Heart right ventricle (tissue), 16 donors: ENCODE data around the gene MME. TPM values are rescaled to one million over a fixed set of nuclear protein-coding genes. Genes with fewer than 3 reads are reported as not detected.

Source experiments
- ATAC-seq, 8 donors: fragments of 200-7000 bp; cut with Tn5 transposase; one replicate each; pipeline ENCODE4 v1.9.1; 2020; ENCODE audit warnings: mild to moderate bottlenecking in 8 of 8, moderate library complexity in 8 of 8, moderate number of reproducible peaks in 1 of 8
- DNase-seq, 2 donors: peaks; one replicate each; pipeline ENCODE4 v3.0.0-alpha.2; 2020
- H3K27ac ChIP-seq, 10 donors: fragments of 200-600 bp; sonication (generic) in 2 of 10; one replicate each; pipeline versions ENCODE4 v1.5.0 to v1.8.0; 2020 to 2022; ENCODE audit warnings: mild to moderate bottlenecking in 3 of 10
- H3K27me3 ChIP-seq, 7 donors: fragments of 200-600 bp; one replicate each; pipeline ENCODE4 v1.8.0; 2021 to 2022; ENCODE audit warnings: mild to moderate bottlenecking in 2 of 7
- H3K36me3 ChIP-seq, 9 donors: fragments of 200-600 bp; sonication (generic) in 1 of 9; one replicate each; pipeline versions ENCODE4 v1.5.0 to v1.8.0; 2020 to 2022; ENCODE audit warnings: mild to moderate bottlenecking in 2 of 9
- H3K4me1 ChIP-seq, 9 donors: fragments of 200-600 bp; sonication (generic) in 1 of 9; one replicate each; pipeline versions ENCODE4 v1.5.0 to v1.8.0; 2020 to 2022; ENCODE audit warnings: mild to moderate bottlenecking in 4 of 9
- H3K4me3 ChIP-seq, 10 donors: fragments of 200-600 bp; sonication (generic) in 2 of 10; one replicate each; pipeline versions ENCODE4 v1.5.0 to v1.8.0; 2020 to 2022; ENCODE audit warnings: mild to moderate bottlenecking in 7 of 10, moderate library complexity in 2 of 10
- H3K9me3 ChIP-seq, 11 donors: fragments of 200-600 bp in 10 of 11; sonication (generic) in 2 of 11; one replicate each; pipeline versions ENCODE4 v1.5.0 to v1.8.0; 2013 to 2022; ENCODE audit warnings: mild to moderate bottlenecking in 2 of 11, control low read depth in 1 of 11, moderate library complexity in 1 of 11
- WGBS, 2 donors: extraction: QIAGEN DNeasy Blood & Tissue Kit; methylation state at CpG; one replicate each; pipeline ENCODE4 v1.1.7; 2013; ENCODE audit warnings: inconsistent platforms in 1 of 2; 5-methylcytosine and 5-hydroxymethylcytosine counted together
- intact Hi-C, 10 donors: fragments of 100-400 bp; cut with DNase I; formaldehyde crosslinking; loops; one replicate each; pipeline versions ENCODE4 v1.11.1 to v1.14.2; 2022
- polyA plus RNA-seq, 2 donors: library from polyadenylated mRNA; stranded (reverse); fragments of 200-250 nt; gene quantifications; one replicate each; pipeline ENCODE4 v1.2.3, GENCODE V29; 2013
- total RNA-seq, 10 donors: library from RNA; stranded (reverse); fragmentation: NEBNext Ultra II Directional in 3 of 10; extraction: Animal tissue kit (Norgen Biotek cat#: 25700) in 3 of 10; gene quantifications; one replicate each; pipeline versions ENCODE4 v1.2.1 to v1.2.4, GENCODE V29; 2021 to 2023
- TF ChIP-seq, protein P1 (sequence below), 9 donors: fragments of 200-600 bp; sonication (generic) in 2 of 9; IDR thresholded peaks; one replicate each; pipeline versions ENCODE4 v1.5.0 to v1.8.0; 2021 to 2022; ENCODE audit warnings: antibody characterized with exemption in 9 of 9, mild to moderate bottlenecking in 5 of 9, moderate library complexity in 1 of 9
- donor health status: Arrhythmogenic right ventricular cardiomyopathy.
- donor health status: ischemic (EF 13 %, LVEDD 7.1; RV severe dilation, severe dysfunction).
- donor health status: healthy with polysubstance abuse.
- donor health status: DM: no; HTN: yes; CAD: no.
- donor health status: DM: no; HTN: no; CAD: no.
- donor health status: ischemic (EF 25% LVEDD 6.9; RV normal size, moderate dysfunction).
- donor health status: ischemic (EF 25% LVEDD 5.7; RV mildly dilated, moderate dysfunction).
- donor health status: healthy.
- donor health status: DM: yes; HTN: yes; CAD: no.
- donor health status: Ischemic cardiomyopathy.
- donor health status: ischemic (EF 35%, LVEDD 5.7; RV mildly dilated, moderate dysfunction).
- donor health status: nonischemic (EF 11% LVEDD 7.7; RV severe dilation, severe dysfunction).
- donor health status: DM: yes; HTN: yes; CAD: no.
- donor health status: PGD.
- donor health status: ischemic (EF 29% LVEDD 5.4; RV normal size, mild dysfunction).
- donor health status: nonischemic (EF 23%, LVEDD 6.1; RV moderate dilation, normal function).

The MME gene
- total and polyA plus RNA-seq, 12 donors: 1.8 to 10.5 (median 6.1) TPM

DNA sequence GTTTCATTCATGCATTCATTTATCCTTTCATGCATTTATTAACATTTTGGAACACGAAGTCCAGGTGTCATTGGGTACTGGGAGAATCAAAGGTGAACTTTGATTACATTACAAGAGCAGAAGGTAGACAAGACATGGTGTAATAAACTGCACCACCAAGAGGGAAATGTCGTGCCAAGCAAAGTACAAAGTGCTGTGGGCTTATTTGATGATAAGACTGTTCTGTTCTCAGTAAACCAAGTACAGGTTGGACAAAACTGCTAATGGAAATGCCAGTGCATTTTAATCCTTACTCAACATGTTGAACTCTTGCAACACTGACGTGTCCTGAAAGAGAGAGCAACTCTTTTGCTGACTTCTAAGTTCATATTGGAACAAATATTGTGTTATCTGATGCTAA lies 69.4 kb downstream of the MME start:
- ATAC-seq (no peak), DNase-seq (no peak)
- 68 to 72% methylated on average over 3 of the region's 3 CpGs for WGBS, 2 donors
- Histone ChIP-seq H3K4me3 (no peak overlapping the region), H3K36me3 (peaks cover 0 to 3% (median 0%) of the 10 kb centered on the region in 9 donors), H3K9me3 (no peaks in the 10 kb centered on the region), H3K27ac (no peak overlapping the region), H3K4me1 (no peaks in the 10 kb centered on the region), H3K27me3 (no peaks in the 10 kb centered on the region)
- intact Hi-C loops: no loop called here
- TF ChIP-seq, protein P1, sequence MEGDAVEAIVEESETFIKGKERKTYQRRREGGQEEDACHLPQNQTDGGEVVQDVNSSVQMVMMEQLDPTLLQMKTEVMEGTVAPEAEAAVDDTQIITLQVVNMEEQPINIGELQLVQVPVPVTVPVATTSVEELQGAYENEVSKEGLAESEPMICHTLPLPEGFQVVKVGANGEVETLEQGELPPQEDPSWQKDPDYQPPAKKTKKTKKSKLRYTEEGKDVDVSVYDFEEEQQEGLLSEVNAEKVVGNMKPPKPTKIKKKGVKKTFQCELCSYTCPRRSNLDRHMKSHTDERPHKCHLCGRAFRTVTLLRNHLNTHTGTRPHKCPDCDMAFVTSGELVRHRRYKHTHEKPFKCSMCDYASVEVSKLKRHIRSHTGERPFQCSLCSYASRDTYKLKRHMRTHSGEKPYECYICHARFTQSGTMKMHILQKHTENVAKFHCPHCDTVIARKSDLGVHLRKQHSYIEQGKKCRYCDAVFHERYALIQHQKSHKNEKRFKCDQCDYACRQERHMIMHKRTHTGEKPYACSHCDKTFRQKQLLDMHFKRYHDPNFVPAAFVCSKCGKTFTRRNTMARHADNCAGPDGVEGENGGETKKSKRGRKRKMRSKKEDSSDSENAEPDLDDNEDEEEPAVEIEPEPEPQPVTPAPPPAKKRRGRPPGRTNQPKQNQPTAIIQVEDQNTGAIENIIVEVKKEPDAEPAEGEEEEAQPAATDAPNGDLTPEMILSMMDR (IDR thresholded peaks at IDR 0.05): no peak

DNA sequence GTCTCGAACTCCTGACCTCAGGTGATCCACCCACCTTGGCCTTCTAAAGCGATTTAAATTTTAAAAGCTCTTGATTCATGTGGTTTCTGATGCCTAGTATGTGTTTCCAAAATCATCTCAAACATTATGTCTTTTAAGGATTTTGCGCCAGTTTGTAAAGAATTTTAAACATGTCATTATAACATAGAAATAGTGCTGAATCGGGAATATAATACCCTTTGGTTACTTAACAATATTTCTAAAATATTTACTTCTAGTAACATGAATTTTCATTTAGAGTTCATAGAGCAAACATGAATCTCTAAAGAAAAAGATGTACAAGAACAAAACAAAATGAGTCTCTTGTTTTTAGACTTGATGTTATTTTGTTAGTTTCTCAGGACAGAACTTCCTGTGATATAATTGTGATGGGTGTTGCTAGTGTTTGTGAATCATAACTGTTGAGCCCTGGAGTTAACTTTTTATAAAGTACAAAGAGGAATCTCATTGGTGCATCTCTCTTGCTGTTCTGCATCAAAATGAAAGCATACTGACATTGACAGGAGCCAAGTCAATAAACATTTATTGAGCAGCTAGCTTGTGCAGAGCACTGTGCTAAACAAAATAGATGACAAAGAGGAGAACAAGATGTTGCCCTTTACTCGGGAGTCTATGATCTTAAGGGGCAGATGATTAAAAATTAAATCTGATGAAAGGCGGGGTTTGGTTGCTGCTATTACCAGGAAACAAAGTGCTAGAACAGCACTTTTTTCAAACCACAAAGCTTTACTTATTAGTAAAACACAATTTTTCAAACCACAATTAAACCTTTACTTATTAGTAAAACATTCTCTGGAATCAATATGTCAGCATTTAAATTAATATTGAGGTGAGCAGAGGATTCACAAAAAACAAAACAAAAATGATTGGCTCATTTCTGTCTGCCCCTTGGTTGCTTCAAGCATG lies 73.4 kb downstream of the MME start:
- no peaks in the 10 kb centered on the region for H3K27me3 ChIP-seq
- no peak for ATAC-seq
- no peak overlapping the region for H3K4me3 ChIP-seq
- 90 to 91% methylated on average over 6 of the region's 6 CpGs for WGBS, 2 donors
- H3K27ac ChIP-seq: no peak overlapping the region
- no peaks in the 10 kb centered on the region for H3K4me1 ChIP-seq
- H3K36me3 ChIP-seq: no peaks in the 10 kb centered on the region
- DNase-seq: no peak
- H3K9me3 ChIP-seq: no peaks in the 10 kb centered on the region
- intact Hi-C loops: no loop called here
- TF ChIP-seq, protein P1 (IDR thresholded peaks at IDR 0.05): no peak

- no peak overlapping the region for H3K4me3 ChIP-seq
- no peak for ATAC-seq
- 89 to 90% methylated on average over 3 of the region's 3 CpGs for WGBS, 2 donors
- no peak overlapping the region for H3K27ac ChIP-seq
- no peaks in the 10 kb centered on the region for H3K4me1 ChIP-seq
- H3K9me3 ChIP-seq: no peaks in the 10 kb centered on the region
- DNase-seq: no peak
- no peaks in the 10 kb centered on the region for H3K27me3 ChIP-seq
- TF ChIP-seq, protein P1 (IDR thresholded peaks at IDR 0.05): no peak
- intact Hi-C loops: no loop called here
- H3K36me3 ChIP-seq: no peaks in the 10 kb centered on the region
Measured at GRCh38 chr3:155154255-155154654, 74.1 kb downstream of the MME start.

DNA sequence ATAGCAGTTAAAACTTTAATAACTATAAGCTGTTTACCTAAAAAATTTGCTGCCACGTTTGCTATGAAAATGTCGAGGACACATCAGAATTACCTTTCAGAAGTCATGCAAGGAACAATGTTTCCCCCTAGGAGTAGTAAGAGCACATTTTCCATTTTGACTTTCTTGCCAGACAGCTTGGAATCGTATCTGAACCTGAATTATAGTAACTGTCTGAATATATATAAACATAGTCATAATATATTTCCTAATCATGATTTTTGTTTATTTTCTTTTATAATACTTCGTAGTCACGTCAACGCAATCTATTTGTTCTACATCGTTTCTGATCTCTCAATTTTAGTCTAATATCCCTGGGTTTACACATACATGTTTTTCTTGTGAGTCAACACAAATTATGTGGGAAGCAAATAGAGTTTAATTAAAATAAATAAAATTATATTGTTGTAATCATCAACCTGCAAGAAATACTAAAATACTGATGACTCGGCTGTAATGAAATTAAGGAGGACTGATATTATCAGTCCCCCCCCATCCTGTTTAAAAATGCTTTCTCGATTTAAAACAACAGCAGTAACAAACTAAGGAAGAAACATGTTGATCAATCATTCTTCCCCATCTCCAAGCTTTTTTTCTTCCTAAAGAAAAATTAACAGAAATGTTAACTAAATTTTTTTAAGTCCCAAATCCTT lies 78.4 kb downstream of the MME start:
- WGBS, 2 donors: 82 to 84% methylated on average over 9 of the region's 9 CpGs
- Histone ChIP-seq H3K27me3 (no peaks in the 10 kb centered on the region), H3K9me3 (no peaks in the 10 kb centered on the region), H3K27ac (no peak overlapping the region), H3K4me1 (no peaks in the 10 kb centered on the region), H3K36me3 (no peaks in the 10 kb centered on the region), H3K4me3 (no peak overlapping the region)
- no peak for ATAC-seq
- intact Hi-C loops: no loop called here
- no peak for DNase-seq
- TF ChIP-seq, protein P1 (IDR thresholded peaks at IDR 0.05): no peak
